RWPE2 (cell line): ENCODE measurements around the gene RAPGEF2.

Source experiments
- ATAC-seq: fragments of 200-7000 bp; cut with Tn5 transposase; 3 replicates; pipeline ENCODE4 v1.9.1; 2021; ENCODE audit warnings: low read depth
- DNase-seq: peaks from one replicate; pipeline ENCODE4 v3.0.0-alpha.2; 2020; ENCODE audit warnings: low spot score
- H3K27ac ChIP-seq: fragments of 450-650 bp; 2 replicates; pipeline ENCODE4 v1.5.1; 2017; ENCODE audit warnings: mild to moderate bottlenecking; ENCODE audit not compliant: poor library complexity, severe bottlenecking
- H3K27me3 ChIP-seq: fragments of 250-450 bp; sonication (Bioruptor Pico); 2 replicates; pipeline ENCODE4 v1.5.1; 2021; ENCODE audit warnings: mild to moderate bottlenecking, moderate library complexity; ENCODE audit not compliant: insufficient read depth, poor library complexity, severe bottlenecking
- H3K36me3 ChIP-seq: fragments of 250-450 bp; sonication (Bioruptor Pico); 2 replicates; pipeline ENCODE4 v1.5.1; 2020; ENCODE audit warnings: low read depth, mild to moderate bottlenecking, moderate library complexity
- H3K4me1 ChIP-seq: fragments of 250-450 bp; sonication (Bioruptor Pico); 2 replicates; pipeline ENCODE4 v1.5.1; 2021; ENCODE audit warnings: mild to moderate bottlenecking, moderate library complexity; ENCODE audit not compliant: insufficient read depth, poor library complexity, severe bottlenecking
- H3K4me3 ChIP-seq: fragments of 250-450 bp; sonication (Bioruptor Pico); 2 replicates; pipeline ENCODE4 v1.5.1; 2021; ENCODE audit warnings: mild to moderate bottlenecking, moderate library complexity; ENCODE audit not compliant: severe bottlenecking
- H3K9me3 ChIP-seq: fragments of 250-450 bp; sonication (Bioruptor Pico); 2 replicates; pipeline ENCODE4 v1.5.1; 2021; ENCODE audit warnings: mild to moderate bottlenecking, moderate library complexity; ENCODE audit not compliant: severe bottlenecking
- CTCF ChIP-seq: fragments of 450-650 bp; IDR thresholded peaks from one replicate; pipeline ENCODE4 v1.5.1; 2017; ENCODE audit warnings: mild to moderate bottlenecking, moderate library complexity; ENCODE audit not compliant: poor library complexity, severe bottlenecking

The RAPGEF2 gene

GRCh38 chr4:159097785-159098184, 5.1 kb upstream of the RAPGEF2 start:
- no peaks in the 10 kb centered on the region for H3K27me3 ChIP-seq
- H3K27ac ChIP-seq = no peak overlapping the region
- DNase-seq = no peak
- ATAC-seq = no peak; the same call in 2 of the 3 replicates
- H3K36me3 ChIP-seq = no peaks in the 10 kb centered on the region
- H3K4me3 ChIP-seq = no peak overlapping the region
- no peaks in the 10 kb centered on the region for H3K9me3 ChIP-seq
- no peaks in the 10 kb centered on the region for H3K4me1 ChIP-seq
- TF ChIP-seq CTCF = no peak

- no peak for TF ChIP-seq CTCF
- DNase-seq (no peak), ATAC-seq (no peak)
- Histone ChIP-seq H3K36me3 (no peaks in the 10 kb centered on the region), H3K9me3 (no peaks in the 10 kb centered on the region), H3K27me3 (no peaks in the 10 kb centered on the region), H3K4me3 (no peak overlapping the region), H3K27ac (no peak overlapping the region), H3K4me1 (no peaks in the 10 kb centered on the region)
Measured at GRCh38 chr4:159098482-159099127, 4.3 kb upstream of the RAPGEF2 start.

- Histone ChIP-seq H3K4me1 (peaks cover 20% of the 10 kb centered on the region), H3K9me3 (no peaks in the 10 kb centered on the region), H3K27ac (peak overlapping the region; percentile 73), H3K36me3 (no peaks in the 10 kb centered on the region), H3K27me3 (no peaks in the 10 kb centered on the region), H3K4me3 (peak overlapping the region; percentile 88)
- no peak for TF ChIP-seq CTCF
- ATAC-seq (no peak), DNase-seq (no peak)
Measured at GRCh38 chr4:159101988-159102621, 774 bp upstream of the RAPGEF2 start.

- H3K36me3 ChIP-seq = no peaks in the 10 kb centered on the region
- no peaks in the 10 kb centered on the region for H3K9me3 ChIP-seq
- no peaks in the 10 kb centered on the region for H3K27me3 ChIP-seq
- ATAC-seq = peak; percentile 2; the same call in 2 of the 3 replicates
- H3K4me1 ChIP-seq = peaks cover 28% of the 10 kb centered on the region
- TF ChIP-seq CTCF = no peak
- H3K4me3 ChIP-seq = peak overlapping the region; percentile 88
- DNase-seq = peak; percentile 68
- peak overlapping the region; percentile 73 for H3K27ac ChIP-seq
Measured at GRCh38 chr4:159103384-159103990, 608 bp downstream of the RAPGEF2 start.
